HG02970 (cell line): ENCODE measurements around the gene COL9A3.

ENCODE experiments used
- ATAC-seq: cut with Tn5 transposase; IDR thresholded peaks from one replicate; pipeline ENCODE4 v1.9.1; 2021; ENCODE audit warnings: mild to moderate bottlenecking, moderate library complexity, moderate number of reproducible peaks; ENCODE audit not compliant: unreplicated experiment, low FRiP score

The COL9A3 gene

DNA sequence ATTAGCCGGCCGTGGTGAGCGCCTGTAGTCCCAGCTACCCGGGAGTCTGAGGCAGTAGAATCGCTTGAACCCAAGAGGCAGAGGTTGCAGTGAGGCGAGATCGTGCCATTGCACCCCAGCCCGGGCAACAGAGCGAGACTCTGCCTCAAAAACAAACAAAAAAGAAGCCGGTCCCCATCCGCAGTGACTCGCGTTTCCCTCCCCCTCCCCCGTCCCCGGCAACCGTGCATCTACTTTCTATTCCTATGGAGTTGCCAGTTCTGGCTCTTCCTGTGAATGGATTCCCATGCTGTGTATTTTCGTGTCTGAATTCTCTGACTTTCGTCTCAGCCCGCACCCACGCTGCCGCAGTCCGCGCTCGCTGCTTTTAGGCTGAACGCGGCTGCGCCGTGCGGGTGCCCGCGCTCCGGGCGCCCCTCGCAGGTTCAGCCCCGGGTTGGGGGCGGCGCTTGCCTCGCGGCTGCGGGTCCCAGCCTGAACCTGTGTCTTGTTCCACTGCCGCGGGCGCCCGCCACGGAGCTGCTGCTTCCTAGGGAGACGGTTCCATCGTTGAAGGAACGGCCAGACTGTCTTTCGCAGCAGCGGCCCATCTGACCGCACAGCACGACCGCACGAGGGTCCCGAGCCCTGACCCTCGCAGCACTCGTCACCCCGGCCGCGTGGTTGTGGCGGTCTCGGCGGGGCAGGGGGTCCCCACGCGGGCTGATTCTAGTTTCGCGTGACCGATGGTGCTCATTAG lies 21.7 kb upstream of the COL9A3 start:
- ATAC-seq = no peak

DNA sequence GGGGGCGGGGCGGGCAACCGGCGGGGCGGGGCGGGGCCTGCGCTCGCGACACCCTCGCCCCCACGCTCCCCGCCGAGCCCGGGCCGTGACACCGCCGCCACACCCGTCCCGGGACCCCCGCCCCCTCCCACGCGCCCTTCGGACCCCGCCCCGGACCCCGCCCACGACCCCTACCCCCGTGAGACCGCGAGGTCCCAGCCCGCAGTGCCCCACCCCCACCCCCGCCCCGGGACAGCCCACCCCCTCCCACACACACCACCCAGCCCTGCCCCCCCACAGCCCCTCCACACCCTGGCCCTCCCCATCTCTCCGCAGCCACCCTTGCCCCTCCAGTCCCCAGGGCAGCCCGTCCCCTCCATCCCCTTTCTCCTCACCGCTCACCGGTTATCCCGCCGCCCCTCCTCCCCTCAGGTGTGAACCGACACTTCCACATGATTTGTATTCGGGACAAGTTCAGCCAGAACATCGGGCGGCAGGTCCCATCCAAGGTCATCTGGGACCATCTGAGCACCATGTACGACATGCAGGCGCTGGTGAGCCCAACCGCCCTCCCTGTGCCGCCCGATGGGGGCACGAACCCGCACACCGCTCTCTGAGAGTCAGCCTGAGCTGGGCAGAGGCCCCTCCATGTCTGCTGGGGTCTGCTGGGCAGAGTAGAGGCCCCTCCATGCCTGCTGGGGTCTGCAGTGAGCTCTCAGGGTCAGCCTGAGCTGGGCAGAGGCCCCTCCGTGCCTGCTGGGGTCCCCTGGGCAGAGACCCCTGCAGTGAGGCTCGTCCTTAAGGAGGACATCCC lies 20.0 kb upstream of the COL9A3 start:
- no peak for ATAC-seq

DNA sequence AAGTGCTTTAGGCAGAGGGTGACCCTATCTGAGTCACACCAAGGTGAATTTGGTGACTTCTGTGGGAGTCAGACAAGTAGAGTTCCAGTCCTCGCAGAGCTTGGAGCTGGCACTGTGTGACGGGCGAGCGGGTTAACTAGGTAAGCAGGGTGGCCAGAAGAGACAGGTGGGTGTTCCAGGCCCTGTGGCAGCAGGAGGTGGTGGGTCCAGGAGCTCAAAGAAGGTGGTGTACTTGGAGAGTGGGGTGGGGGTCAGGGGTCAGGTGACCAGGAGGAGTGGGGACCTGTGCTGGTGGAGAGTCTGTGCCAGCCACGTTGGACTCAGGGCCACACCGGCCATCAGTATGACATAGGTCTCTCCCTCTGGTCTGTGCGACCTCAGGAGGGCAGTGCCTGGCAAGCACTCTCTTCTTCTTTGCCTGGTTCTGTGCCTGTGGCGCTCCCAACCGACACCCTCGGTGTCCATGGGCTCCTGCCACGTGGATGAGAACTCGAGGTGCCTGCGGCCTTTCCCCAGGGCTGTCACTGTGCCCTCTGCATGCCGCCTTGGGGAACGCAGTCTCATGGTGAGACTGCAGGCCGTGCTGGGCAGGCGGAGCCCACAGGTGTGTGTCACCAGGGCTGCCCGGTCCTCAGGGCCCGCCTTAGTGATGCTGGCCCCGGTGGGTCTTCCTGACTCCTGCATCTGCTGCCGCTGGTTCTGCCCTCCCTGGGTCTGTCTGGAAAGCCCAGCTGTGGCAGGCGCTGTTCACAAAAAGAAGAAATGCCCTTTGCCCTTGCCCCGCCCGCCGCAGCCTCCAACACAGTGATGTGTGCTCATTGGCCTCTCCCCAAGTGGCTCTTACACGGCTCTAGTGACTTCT lies 18.9 kb upstream of the COL9A3 start:
- no peak for ATAC-seq

DNA sequence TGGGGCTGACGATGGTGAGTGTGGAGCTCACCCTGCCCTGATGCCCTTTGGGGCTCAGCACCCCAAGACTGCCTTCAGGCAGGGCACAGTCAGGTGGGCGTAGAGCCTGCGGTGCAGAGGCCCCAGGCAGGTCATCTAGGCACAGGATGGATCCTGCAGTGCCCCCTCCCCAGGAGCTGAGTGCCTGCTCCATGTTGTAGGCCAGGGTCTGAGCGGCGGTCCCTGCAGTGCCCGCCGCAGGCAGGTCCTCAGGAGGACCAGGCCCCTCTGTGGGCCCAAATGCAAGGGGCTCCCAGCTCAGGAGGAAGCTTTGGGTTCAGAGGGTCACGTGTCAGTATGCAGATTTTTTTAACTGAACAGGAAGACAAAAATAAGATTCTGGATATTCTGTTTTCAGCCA lies 17.8 kb upstream of the COL9A3 start:
- ATAC-seq = no peak

DNA sequence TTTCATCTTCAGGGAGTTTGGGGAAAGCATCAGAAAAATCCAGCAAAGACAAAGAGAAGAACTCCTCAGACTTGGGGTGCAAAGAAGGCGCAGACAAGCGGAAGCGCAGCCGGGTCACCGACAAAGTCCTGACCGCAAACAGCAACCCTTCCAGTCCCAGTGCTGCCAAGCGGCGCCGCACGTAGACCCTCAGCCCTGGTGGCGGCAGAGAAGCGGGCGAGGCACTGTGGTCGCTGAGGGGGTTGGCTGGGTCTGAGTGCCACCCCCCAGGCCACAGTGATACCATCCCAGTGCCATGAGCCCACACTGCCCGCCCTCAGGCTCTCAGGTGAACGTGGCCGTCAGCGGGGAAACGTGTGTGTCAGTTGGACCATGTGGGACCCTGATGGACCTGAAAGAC lies 17.4 kb upstream of the COL9A3 start:
- no peak for ATAC-seq

DNA sequence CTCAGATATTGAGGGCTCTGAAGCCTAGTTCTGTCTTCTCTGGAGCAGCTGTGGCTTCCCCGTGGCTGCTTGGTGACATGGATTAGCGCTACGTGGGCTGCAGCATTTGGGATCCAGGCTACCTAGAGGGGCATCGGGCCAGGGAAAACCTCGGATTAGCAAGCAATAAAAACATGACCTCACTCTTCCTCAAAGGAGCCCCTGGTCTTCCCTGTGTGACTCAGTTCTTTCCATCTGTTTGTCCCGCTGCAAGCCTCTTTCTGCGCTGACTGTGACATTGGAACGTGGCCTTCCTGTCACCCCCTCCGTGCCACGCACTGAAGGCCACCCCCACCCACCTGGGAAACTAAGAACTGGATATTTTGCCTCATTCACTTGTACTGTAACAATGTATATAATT lies 17.0 kb upstream of the COL9A3 start:
- ATAC-seq = no peak

DNA sequence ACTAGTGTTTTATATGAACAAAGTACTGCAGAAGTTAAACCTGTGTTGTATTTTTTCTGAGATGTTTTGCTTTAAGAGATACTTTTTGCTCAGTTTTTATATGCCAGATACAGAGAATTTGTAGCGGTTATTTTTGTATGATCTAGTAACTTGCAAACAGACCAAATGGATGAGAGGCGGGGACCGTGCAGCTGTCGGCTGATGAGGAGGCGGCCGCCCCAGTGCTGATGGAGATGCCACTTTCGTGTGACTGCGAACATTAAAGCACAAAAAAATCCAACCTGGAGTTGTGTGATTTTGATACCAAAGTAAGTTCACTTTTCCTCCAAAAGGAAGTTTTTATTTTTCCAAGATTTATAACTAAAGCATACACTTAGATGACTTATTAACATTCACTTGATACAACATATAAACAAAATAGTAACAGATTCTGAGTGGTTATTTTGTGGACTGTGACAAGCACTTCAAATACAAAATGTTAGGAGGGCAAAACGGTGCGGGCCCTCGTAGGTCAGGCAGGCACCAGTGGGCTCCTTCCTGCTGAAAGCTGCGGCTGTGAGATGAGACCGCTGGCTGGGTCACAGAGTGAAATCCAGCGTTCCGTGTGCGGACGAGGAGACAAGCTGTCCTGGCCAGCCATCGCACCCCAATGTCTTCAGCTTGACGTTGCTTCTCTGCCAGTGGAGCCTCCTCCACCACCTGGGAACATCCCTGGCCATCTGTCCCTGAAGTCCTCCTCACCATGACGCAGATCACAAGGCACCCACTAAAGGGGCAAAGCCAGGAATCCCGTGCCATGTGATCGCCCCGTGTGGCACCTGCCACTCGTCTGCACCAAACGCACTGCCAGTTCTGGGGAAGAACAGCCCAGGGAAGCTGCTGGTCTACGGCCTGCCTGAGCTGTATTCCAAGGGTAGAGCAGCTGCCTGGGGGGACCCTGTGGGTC lies 16.3 kb upstream of the COL9A3 start:
- ATAC-seq = no peak

DNA sequence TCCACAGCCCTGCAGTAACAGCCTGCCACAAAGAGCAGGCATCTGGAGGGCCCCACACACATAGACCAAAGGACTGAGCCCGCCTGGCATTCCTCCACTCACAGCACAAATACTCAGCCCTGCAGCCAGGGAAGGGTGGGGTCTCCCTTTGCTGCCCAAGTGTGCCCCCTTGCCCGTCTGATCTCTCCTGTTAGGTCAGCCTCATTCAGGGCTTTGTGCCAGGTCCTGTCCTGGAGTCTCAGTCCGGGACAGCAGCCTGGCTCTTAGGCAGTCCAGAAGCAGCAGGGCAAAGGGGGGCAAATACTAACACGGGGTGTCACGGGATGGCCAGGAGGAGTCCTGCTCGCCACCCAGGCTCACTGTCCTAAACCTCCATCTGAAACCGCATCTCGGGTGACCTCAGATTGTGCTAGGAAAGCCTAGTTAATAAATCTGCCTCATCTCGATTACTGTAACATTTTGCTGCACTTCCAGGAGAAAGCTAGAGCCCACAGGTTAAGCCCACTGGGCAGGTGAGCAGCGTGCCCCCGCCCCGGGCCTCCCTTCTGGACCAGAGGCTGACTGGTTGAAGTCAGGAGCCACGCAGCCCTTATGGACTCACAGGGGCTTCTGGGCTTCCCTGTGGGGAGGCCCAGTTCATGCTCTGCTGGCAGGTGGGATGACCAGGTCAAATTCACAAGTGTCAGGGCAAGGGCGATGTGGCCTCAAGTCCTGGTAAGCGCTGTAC lies 15.4 kb upstream of the COL9A3 start:
- ATAC-seq = no peak

DNA sequence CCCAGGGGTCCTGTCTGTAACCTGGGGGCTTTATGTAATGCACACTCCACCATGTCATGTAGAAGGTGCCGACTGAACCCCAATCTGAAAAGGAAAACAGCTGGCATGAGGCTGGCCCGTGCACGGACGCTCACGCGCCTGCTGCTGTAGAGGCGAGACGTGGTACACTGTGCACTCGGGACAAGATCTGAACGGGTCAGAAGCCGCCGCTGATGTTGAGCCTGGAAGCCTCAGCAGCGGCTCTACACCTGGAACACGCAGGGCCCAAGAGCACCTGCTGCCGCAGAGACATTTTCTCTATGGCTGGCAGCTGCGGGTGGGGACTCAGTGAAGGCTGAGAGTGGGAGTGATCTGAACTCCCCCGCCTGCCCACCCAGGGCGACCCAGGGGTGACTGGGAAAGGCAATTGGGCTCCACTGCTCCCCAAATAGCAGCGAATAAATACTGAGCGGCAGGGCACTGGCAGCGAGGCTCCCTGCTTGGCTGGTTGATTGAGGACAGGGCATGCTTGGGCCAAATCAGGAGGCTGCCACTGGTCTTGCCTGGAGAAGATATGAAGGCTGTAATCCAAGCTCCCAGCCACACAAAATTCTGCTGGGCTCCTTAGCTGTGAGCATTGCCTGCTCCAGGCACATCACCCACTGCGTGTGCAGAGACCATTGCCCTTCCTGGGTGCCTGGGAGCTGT lies 14.7 kb upstream of the COL9A3 start:
- no peak for ATAC-seq

DNA sequence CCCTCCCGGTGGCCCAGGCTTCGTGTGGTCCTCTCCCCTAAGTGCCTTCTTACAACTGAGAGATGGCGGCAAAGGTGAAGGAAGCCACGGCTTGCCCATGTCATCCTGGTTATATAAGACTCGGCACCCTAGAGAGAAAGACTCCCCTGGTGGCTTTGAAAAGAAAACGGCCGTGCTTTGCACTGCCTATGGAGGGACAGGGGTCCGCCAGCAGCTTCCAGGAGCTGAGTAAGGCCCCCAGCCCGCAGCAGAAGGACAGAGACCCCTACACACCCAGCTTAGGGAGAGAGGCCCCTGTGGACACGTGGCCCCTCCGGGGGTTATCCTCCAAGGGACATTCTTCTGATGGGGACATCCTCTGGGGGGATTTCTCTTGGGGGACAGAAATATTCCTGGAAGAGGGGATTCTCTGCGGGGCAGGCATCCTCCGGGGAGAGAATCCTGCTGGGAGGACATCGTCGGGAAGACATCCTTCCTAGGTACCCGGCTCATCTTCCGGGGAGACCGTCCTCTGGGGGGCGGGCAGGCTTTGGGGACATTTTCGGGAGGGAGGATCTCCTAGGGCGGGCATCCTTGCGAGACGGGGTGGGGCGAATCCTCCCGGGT lies 12.7 kb upstream of the COL9A3 start:
- ATAC-seq = no peak

DNA sequence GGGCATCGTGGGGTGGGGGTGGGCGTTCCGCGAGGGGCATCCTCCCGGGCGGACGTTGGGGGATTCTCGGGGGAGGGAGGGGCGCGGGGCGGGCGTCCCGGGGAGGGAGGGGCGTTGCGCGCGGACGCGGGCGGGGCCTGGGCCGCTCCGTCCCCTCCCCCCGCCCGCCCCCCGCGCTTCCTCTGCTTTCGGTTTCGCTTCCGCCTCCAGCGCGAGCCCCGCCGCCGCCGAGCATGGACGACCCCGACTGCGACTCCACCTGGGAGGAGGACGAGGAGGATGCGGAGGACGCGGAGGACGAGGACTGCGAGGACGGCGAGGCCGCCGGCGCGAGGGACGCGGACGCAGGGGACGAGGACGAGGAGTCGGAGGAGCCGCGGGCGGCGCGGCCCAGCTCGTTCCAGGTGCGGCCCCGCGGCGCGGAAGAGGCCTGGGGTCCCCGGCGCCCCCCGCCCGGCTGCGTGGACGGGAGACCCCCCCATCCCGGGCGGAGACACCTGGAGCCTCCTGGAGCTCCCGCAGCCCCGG lies 12.2 kb upstream of the COL9A3 start, which contains the start of gene OGFR:
OGFR (plus strand) TSS at position 209 of the 528 bp plus-strand sequence; CDS start at position 234, 25 bp downstream.
- ATAC-seq = no peak

DNA sequence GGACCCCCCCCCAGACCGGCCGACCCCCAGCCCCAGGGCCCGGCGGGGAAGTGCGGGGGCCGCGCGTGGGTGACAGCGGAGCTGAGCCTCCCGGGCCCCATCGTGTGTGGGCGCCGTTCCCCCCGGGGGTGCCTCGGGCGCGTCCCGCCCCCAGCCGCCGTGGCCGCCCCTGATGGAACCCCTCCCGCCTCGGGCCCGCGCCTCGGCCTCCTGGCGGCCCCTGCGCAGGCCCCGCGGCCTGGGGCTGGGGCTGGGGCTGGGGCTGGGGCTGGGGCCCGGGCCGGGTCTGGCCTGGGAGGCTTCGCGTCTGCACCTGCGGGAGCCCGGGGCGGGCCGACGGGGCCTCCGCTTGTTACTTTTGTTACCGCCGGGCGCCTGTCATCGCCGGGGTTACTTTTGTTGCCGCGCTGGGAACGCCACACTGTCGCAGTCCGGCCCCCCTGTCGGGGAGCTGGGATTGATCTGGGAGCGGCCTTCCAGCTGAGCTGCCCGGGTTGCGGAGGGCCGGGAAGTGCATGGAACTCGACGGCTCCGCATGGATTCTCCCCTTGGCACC lies 11.6 kb upstream of the COL9A3 start:
- ATAC-seq = no peak

DNA sequence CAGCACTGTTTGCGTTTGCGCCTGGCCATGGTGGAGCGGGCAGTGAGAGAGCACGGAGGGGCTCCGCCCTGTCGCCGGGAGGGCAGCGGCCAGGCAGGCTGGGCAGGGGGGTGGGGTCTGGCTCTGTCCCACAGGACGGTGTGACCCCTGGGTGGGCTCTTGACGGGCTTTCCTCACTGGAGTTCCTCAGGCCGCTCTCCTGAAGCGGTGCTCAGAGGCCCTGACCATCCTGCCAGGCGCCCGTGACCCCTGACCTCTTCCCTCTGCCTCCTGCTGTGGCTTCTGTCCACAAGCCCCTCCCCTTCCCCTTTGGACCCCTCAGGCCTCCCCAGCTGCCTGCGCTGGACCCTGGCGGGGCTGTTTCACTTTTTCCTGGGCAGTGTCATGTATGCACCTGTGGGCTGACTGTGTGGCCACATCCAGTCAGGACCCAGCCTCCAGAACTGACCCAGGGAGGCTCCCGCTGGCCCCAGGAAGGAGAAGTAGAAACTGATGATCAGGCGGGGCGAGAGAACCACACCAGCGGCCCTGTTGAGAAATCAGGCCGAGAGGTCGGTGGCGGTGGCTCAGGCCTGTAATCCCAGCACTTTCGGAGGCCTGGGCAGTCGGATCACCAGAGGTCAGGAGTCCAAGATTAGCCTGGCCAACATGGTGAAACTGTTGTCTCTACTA lies 11.0 kb upstream of the COL9A3 start:
- ATAC-seq = no peak

DNA sequence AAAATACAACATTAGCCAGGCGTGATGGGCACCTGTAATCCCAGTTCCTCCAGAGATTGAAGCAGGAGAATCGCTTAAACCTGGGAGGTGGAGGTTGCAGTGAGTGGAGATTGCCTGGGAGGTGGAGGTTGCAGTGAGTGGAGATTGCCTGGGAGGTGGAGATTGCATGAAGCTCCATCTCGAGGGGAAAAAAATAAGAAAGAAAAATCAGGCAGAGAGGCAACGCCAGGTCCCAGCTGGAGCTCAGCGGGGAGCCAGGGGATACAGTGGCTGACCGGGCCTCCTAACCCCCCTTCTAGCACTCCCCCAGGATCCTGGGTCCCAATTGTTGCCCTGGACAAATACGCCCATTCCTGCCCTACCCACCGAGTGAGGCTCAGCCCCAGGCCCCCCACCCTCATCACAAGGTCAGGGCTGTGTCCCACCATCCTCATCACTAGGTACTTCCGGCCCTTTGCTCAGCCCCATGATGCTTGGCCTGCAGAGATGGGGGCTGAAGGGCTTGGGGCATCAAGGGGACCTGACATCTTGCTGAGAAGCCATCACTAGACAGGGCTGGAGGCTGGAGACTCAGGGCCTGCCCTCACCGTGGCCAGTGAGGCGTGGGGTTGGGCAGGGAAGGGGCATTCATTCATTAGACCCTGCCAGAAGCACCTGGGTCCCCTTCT lies 10.3 kb upstream of the COL9A3 start:
- ATAC-seq = no peak

DNA sequence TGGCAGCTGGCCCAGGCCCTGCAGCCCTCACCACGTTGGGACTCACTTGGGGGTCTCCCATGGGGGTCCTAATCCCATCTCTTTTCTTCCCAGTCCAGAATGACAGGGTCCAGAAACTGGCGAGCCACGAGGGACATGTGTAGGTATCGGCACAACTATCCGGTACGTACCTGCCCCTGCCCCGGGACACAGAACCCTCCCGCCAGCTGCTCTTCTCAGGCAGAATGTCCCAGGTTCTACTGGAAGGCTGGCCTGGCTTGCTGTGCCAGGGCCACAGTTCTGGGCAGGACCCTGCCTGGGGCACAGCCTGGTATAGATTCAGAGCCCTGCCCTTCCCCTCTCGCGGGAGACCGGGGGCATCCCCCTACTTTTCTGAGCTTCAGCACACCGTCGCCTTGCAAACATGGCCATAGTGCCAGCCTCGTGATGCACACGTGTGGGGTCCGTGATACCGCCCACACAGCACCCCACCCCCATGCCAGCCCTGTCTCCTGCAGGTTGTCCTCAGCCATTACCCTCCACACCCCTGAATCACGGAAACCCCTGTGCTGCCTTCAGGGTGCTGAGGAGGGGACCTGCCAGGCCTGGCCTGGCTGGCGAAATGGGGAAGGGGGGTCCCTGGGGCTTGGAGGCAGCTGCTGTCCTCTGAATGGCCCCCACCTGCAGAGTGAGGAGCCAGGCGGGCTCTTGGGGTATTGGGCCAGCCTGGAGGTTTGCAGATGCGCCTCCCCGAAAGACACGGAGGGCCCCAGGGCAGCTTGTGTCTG lies 9.2 kb upstream of the COL9A3 start:
- ATAC-seq = no peak
